Posterior cingulate gyrus (tissue), 11 donors: ENCODE measurements around the gene LSP1.

Source experiments
- DNase-seq, 10 donors: peaks; one replicate each; pipeline versions ENCODE4 v3.0.0 to v3.0.0-alpha.2; 2020 to 2021; ENCODE audit warnings: mixed read lengths in 3 of 10
- intact Hi-C: fragments of 100-400 bp; cut with DNase I; formaldehyde crosslinking; loops from one replicate; pipeline ENCODE4 v1.15.1; 2023

The LSP1 gene

DNA sequence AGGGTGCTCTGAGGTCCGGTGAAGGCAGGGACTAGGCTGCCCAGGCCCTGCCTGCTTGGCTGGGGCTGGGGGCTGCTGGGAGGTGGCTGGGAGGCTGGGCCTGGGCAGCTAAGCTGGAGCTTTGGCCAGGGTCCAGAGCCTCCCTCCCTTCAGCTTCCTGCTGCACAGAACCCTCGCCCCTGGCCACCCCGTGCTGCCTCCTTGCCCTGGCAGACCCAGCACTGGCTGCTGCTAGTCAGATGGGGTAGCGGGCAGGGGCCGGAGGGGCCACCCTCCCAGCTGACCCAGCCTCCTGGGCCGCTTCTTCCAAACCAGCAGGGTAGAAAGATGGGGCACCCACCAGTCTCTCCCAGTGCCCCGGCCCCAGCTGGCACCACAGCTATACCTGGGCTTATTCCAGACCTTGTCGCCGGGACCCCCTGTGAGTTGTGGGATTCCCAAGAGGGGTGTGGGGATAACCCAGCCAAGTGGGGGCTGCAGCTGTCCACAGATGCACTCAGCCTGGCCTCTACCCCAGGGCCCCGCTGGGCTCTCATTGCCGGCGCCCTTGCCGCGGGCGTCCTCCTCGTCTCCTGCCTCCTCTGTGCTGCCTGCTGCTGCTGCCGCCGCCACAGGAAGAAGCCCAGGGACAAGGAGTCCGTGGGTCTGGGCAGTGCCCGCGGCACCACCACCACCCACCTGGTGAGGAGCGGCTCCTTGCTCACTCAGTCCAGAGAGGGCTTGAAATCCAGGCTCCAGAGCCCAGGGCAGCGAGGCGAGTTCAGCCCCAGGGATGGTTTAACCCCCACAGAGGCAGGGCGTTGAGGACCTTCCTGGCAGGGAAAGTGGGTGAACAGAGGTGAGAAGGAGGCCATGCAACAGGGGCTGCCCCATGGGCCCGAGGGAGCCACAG lies 17.9 kb upstream of the LSP1 start, which contains the start of gene SYT8:
Gene SYT8, plus strand, starts transcription at position 212 of the 892 bp plus-strand sequence. Its CDS starts 116 bp downstream, at position 328.
- intact Hi-C loops: no loop called here
- DNase-seq: peak in 3 of 10 donors; percentile 50 to 81 (median 72)

DNA sequence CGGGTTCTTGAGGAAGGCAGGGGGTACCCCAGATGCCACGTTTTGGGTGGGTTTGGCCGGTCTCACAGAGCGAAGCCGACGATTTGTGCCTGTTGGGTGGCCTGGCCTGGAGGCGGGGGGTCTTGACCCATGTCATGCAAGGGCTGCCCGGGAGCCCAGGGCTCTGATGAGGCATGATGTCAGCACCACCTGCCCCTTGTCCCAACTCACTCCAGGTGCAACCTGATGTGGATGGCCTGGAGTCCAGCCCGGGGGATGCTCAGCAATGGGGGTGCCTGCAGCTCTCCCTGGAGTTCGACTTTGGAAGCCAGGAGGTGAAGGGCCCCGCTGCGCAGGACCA lies 17.2 kb upstream of the LSP1 start:
- intact Hi-C loops: loop anchor here (2.0 kb wide), 1 partner anchor 317 kb away; no protein-coding TSS in a partner anchor
- DNase-seq: peak in 4 of 10 donors; percentile 16 to 78 (median 61)

DNA sequence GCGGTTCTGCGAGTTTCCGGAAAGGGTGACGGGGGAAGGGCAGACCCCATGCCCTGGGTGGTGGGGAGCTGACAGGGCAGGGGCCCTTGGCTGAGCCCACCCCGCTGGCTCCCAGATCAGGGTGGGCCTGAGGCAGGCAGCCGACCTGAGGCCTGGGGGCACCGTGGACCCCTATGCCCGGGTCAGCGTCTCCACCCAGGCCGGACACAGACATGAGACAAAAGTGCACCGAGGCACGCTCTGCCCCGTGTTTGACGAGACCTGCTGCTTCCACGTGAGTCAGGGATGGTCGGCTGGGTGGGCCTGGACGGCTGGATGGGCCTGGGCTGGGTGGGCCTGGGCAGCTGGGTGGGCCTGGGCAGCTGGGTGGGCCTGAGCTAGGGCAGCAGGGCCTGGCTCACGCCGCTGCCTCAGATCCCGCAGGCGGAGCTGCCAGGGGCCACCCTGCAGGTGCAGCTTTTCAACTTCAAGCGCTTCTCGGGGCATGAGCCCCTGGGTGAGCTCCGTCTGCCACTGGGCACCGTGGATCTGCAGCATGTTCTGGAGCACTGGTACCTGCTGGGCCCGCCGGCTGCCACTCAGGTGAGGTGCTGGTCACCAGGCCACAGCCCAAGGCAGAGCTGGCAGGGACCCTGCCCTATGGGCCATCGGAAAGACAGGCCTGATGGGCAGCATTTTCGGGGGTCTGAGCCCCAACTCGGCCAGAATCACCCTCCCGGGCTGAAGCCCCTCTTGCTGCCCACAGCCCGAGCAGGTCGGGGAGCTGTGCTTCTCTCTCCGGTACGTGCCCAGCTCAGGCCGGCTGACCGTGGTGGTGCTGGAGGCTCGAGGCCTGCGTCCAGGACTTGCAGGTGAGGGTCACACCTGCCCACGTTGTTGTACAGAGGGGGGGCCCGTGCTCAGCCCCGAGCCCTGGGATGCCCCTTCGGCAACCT lies 16.6 kb upstream of the LSP1 start:
- intact Hi-C loops: loop anchor here (2.0 kb wide), 1 partner anchor 317 kb away; no protein-coding TSS in a partner anchor

DNA sequence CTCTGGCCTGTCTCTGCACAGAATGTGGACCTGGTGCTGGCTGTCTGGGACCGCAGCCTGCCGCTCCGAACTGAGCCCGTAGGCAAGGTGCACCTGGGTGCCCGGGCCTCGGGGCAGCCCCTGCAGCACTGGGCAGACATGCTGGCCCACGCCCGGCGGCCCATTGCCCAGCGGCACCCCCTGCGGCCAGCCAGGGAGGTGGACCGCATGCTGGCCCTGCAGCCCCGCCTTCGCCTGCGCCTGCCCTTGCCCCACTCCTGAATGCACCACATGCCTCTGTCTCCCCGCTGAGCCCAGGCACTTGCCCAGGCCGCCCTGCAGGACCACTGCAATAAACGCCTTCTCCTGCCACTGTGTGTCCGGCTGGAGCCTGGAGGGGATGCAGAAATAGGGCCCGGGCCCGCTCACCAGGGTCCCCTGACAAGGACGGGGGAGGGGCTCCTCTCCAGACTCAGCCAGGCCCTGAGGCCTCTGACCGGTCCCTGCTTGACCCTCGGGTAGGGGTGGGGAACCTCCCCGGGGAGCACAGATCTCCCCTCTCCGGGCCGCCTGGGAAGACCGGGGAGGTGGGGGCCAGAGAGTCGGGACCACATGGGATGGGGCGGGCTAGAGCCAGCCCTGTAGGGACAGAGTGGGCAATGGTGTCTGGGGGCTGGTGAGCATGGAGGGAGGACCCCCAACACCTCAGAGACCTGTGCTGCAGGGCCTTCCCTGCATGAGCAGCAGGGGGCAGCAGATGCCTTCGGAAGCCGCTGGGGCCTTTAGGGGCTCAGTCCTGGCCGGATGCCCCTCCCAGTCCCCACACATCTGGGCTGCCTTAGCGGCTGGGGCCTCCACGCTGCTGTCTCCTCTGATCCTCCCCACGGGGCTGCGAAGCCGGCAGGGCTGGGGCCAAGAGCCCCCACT lies 15.5 kb upstream of the LSP1 start:
- intact Hi-C loops: loop anchor here (2.0 kb wide), 1 partner anchor 315 kb away; no protein-coding TSS in a partner anchor

More for the DNA sequence above, 16.6 kb upstream of the LSP1 start:
- DNase-seq: peak in 4 of 10 donors; percentile 20 to 84 (median 71)

DNA sequence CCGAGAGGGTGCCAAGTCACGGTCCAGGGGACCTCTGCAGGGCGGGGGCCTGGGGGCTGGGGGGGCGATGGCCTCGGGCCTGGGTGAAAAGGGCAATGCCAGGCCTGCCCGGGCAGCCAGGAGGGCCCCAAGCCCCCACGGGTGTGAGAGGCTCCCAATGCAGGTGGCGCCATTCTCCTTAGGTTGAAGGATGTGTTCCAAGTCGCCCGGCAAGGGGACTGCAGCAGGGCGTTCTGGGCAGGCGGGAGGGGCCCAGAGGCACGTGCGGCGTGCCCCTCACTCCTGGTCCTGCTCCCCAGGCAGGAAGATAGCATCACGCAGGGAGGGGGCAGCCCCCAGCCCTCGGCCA lies 14.8 kb upstream of the LSP1 start:
- intact Hi-C loops: no loop called here
- DNase-seq: peak in 1 of 10 donors; percentile 78

More for the DNA sequence above, 15.5 kb upstream of the LSP1 start:
- peak in 9 of 10 donors; percentile 47 to 93 (median 68) for DNase-seq

DNA sequence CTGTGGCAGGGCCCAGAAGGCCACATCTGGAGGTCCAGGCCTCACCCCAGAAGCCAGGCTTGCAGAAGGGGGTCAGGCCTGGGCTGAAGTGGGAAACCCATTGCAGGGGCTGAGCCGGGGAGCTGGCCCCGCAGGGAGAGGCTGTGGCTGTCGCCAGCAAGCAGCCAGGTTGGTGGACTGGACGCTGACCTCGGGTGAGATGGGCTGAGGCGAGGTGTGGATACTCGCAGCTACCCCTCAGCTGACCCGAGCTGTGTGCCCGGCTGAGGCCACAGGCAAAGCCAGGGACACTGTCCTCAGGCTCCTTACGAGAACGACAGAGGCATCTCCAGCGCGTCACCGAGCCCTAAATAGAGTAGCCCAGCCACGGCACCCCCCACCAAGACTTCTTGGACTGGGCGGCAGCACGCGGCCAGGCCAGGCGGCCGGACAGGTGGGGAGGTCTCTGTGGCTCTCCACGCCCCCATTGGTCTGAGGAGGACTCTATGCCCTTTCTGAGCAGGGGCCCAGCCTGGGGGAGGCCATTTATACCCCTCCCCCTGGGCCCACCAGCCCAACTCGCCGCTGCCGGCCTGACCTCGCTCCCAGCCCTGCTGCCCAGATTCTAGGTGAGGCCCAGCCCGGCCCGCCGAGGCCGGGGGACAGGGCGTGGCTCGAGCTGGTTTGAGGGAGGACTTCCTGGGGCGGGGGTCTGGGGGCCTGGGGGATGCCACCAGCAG lies 14.3 kb upstream of the LSP1 start, which contains the start of gene TNNI2:
Gene TNNI2, plus strand, starts transcription at position 556 of the 719 bp plus-strand sequence. CDS start 716 bp downstream, outside the sequence.
- intact Hi-C loops: no loop called here
- DNase-seq: peak in 4 of 10 donors; percentile 18 to 78 (median 68)

DNA sequence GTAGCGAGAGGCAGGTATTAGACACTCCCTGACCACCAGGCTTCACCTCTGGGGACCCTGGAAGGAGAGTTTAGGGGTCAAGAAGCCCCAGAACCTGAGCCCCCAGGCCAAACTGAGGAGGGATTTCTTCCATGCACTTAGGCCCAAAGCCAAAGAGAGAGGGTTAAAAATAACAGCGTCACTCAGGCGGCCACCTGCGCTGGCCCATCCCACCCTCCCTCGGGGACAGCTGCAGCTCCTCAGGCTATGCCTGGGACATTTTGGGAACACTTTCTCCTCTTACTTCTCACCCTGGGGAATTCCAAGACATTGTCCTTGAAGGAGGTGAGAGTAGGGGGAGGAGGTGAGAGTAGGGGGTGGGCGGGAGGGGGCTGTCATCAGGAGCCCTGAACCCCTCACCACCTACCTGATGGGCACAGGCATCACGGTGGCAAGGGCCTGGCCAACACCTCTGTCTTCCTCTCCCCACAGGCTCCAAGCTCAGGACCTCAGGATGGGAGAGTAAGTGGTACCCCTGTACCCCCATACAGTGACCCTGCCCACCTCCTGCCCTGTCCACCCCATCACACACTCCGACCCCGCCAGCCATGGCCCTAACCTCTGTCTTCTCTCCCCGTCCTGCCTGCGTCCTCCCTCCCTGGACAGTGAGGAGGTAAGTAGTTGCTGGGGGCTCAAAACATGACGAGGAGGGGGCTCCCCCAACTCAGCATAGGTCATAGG lies 13.5 kb upstream of the LSP1 start:
- DNase-seq: peak in 2 of 10 donors; percentile 0 to 75
- intact Hi-C loops: no loop called here

DNA sequence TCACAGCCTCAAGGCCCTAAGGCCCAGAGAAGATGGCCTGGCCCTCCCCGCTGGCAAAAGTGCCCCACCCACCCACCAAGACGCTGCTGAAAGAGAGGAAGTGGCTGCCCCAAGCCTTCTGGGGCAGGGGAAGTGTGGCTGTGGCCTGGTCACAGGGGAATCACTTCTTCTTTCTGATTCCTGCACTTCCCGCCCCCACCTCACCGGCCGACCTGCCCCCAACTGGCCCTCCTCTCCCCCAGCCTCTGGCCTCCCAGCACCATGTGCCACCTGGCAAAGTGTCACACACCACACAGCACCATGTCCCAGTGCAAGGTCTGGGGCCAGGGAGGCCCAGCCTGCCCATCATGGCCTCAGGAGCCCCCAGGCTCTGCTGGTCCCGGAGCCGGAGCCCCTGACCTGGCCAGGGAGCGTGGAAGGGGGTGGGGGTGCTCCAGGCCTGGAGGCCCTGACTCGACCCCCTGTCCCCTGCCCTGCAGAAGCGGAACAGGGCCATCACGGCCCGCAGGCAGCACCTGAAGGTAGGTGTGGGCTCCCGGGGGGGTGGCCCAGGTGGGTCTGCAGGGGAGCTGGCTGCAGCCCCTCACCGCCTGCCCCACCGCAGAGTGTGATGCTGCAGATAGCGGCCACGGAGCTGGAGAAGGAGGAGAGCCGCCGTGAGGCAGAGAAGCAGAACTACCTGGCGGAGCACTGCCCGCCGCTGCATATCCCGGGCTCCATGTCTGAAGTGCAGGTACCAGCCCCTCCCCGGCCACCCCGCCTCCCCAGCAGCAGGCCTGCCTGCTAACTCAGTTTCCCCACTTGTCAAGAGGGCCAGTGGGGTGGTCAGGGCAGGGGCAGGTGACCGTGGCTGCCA lies 12.7 kb upstream of the LSP1 start:
- peak in 4 of 10 donors; percentile 27 to 83 (median 72) for DNase-seq
- intact Hi-C loops: no loop called here

DNA sequence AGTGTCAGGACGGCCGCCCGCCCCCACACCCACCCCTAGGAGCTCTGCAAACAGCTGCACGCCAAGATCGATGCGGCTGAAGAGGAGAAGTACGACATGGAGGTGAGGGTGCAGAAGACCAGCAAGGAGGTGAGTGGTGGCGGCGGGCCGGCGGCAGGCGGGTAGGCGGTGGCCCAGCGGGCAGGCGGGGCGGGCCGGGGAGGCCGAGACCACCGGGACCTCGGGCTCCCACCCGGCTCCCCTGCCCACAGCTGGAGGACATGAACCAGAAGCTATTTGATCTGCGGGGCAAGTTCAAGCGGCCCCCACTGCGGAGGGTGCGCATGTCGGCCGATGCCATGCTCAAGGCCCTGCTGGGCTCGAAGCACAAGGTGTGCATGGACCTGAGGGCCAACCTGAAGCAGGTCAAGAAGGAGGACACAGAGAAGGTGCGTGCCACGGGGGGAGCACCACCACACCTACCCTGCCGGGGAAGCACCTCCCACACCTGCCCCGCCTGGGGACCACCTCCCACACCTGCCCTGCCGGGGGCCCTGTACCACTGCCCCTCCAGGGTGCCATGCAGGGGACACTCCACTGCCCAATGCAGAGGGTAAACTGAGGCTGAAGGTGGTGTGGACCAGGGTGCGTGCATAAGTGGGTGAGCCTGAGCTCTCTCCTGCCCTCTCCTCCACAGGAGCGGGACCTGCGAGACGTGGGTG lies 12.0 kb upstream of the LSP1 start:
- peak in 4 of 10 donors; percentile 22 to 80 (median 68) for DNase-seq
- intact Hi-C loops: no loop called here

DNA sequence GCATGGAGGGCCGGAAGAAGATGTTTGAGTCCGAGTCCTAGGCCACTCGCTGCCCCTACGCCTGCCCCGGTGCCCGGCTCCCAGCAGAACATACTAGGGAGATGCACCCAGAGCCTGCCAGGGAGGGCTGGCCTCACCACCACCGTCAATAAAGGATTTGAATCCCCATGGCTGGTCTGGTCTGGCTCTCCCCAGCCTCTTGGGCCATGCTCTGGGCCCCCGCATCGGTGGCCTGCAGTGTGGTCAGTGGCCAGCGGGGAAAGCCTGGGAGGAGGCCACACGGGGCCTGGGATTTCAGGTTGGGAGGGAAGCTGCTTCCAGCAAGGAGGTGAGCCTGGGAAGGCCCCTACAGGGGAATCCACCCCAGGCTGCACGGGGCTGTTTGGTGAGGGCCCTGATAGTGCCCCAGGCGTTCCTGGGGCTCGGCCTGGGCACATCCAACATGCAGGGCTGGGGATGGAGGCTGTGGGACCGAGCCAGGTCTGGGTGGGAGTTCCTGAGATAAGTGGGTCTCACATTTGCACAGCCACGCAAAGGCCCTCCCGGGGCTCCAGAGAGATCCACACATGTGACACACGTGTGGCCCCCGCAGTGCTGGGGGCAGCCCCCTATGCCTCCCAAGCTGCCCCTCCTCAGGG lies 11.3 kb upstream of the LSP1 start:
- intact Hi-C loops: no loop called here
- peak in 3 of 10 donors; percentile 65 to 84 (median 78) for DNase-seq

DNA sequence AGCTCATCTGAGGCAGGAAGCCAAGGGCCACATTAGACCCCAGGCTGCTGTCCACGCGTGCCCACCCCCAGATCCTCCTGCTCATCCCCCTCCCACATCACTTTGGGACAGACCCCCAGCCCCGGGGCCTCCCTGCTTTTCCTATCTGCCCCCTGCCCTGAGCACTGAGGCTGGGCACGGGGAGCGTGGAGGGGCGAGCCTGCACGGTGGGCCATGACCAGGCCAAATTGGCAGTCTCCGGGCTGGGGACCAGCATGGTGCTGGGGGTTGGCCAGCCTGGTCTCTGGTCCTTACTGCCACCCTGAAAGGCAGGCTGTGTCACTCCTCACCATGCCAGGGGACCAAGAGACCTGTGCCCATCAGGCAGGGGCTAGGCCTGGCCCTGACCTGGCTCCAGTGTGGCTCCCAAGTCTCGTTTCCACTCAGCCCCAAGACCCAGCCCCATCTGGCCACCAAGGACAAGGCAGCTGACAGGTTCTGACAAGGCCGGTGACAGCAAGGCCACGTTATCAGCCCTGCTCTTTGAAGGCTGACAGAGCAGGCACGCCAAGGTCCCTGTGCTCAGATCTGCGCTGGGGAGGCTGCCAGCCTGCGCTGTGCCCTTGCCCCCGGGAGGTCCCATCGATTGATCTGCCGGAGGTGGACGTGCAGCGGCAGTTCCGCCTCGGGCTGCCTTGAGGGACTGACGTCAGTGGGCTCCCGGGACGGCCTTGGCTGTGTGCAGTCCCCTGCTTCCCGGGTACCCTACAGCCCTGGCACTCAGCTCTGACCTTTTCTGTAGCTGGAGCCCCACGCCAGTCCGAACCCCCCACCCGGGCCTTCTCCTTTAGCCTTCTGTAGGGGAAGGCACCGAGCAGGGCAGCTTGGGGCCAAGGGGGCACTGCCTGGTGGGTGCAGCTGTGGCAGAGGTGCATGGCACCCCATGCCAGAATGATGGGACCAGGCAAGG lies 10.5 kb upstream of the LSP1 start:
- peak in 4 of 10 donors; percentile 9 to 83 (median 71) for DNase-seq
- intact Hi-C loops: no loop called here

DNA sequence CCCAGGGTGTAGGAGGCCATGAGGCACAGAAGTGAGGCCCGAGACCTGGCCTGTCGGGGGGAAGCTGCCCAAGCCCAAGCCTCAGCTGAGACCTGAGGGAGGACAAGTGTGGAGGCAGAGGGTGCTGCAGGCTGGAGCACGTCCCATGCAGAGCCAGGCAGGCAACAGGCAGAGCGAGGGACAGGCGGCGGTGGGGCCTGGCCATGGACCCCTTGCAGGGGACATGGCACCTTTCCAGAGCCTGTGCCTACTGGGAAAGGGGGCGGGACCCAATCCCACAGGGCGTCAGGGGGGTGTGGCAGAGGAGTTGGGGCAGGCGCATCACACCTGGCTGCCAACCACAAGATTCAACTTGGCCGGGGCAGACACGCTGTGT lies 9.8 kb upstream of the LSP1 start:
- DNase-seq: peak in 3 of 10 donors; percentile 39 to 84 (median 72)
- intact Hi-C loops: no loop called here

DNA sequence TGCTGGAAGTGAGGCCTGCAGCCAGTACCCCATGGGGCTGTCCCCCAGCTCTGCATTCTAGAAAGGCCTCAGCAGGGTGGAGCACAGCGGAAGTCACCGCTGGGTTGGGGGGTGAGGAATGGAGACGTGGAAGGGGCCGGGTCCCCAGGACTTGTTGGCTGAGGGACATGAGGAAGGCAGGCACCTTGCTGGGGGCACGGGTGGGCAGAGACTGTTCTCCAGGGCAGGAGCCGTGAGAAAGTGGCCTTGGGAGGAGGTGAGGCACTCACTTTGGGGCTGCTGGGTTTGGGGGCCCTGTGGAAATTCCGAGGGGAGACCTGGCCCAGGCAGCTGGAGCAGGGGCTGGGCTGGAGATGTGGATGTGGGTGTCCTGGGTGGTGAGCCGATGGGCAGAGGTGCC lies 9.1 kb upstream of the LSP1 start:
- intact Hi-C loops: no loop called here
- DNase-seq: peak in 2 of 10 donors; percentile 66 to 70

DNA sequence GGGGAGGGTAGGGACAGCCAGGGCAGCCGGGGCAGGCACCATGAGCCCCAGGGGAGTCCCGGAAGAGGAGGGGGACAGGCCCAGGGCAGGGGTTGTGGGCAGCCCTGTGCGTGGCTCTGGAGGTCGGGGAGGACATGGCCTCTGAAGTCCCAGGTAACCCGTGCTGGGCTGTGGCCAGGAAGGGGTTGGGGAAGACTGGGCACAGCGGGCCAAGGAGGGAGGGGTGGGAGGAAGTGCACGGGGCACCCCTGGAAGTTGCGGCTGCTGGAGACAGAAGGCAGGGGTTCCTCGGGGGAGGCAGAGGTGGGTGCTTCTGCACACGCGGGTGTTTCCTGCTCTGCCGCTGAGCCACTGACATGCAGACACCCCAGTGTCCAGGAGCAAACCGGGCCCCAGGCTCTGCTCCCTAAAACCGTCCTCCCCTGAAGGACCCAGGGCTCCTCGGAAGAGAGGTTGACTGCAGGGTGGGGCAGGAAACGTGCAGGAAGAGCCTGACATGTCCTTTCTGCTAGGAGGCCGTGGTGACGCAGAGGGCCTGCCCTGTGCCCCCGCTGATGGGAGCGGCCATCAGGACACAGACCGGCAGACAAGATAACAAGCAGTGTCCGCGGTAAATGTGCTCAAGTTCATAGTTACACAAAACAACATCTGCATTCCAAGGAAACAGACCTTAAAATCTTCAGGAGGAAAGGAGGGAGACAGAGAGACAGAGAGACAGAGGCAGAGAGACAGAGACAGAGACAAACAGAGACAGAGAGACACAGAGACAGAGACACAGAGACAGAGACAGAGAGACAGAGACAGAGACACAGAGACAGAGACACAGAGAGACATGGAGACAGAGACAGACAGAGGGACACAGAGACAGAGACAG lies 8.4 kb upstream of the LSP1 start:
- intact Hi-C loops: no loop called here
- DNase-seq: peak in 3 of 10 donors; percentile 35 to 80 (median 74)
